Activated CD4-positive, alpha-beta T cell treated with anti-CD3 and anti-CD28 coated beads for 24 hours (primary cell): Measurements from ENCODE around the gene MADCAM1.
"Not testable (repeated sequence)": the region's sequence is repeated elsewhere in the genome, so short reads cannot be mapped to it uniquely, and the experiment has no call there.

Source experiments
- DNase-seq, 2 donors: peaks; one replicate each; pipeline ENCODE4 v3.0.0-alpha.2; 2020; ENCODE audit warnings: low read depth in 2 of 2

Gene MADCAM1

GRCh38 chr19:465056-465816 is 31.1 kb upstream of the MADCAM1 start:
- DNase-seq, result no peak

GRCh38 chr19:467554-467953 is 28.7 kb upstream of the MADCAM1 start:
- no peak for DNase-seq

GRCh38 chr19:468587-469256 is 27.6 kb upstream of the MADCAM1 start:
- DNase-seq, result no peak

GRCh38 chr19:469833-470232 is 26.5 kb upstream of the MADCAM1 start:
- DNase-seq, result no peak

GRCh38 chr19:470701-471100 is 25.6 kb upstream of the MADCAM1 start:
- DNase-seq, result no peak

- DNase-seq, result no peak
These were observed 24.1 kb upstream of the MADCAM1 start for GRCh38 chr19:472005-472858.

GRCh38 chr19:474126-475078 is 21.9 kb upstream of the MADCAM1 start:
- no peak for DNase-seq

- DNase-seq, result no peak
These were observed 20.9 kb upstream of the MADCAM1 start for GRCh38 chr19:475360-475759.

GRCh38 chr19:478236-478903 is 17.9 kb upstream of the MADCAM1 start:
- DNase-seq, result no peak

- no peak for DNase-seq
These were observed 17.3 kb upstream of the MADCAM1 start for GRCh38 chr19:478976-479375.

- no peak for DNase-seq
These were observed 16.1 kb upstream of the MADCAM1 start for GRCh38 chr19:480016-480855.

GRCh38 chr19:481100-481499 is 15.2 kb upstream of the MADCAM1 start:
- DNase-seq, result not testable (repeated sequence)

- no peak for DNase-seq
These were observed 13.9 kb upstream of the MADCAM1 start for GRCh38 chr19:482186-483041.

- DNase-seq, result no peak
These were observed 12.8 kb upstream of the MADCAM1 start for GRCh38 chr19:483332-484072.

GRCh38 chr19:484494-484893 is 11.8 kb upstream of the MADCAM1 start:
- DNase-seq, result no peak

GRCh38 chr19:485077-485476 is 11.2 kb upstream of the MADCAM1 start:
- DNase-seq, result no peak

- DNase-seq, result no peak
These were observed 10.6 kb upstream of the MADCAM1 start for GRCh38 chr19:485583-486236.
